CD4-positive, alpha-beta T cell (primary cell): ENCODE results near the gene SELP. TPM values are rescaled to one million over a fixed set of nuclear protein-coding genes. Genes with fewer than 3 reads are reported as not detected.
A peak's percentile ranks its signal among the peaks of the same experiment; 100 is the strongest.

Experiments used
- ATAC-seq: fragments of 200-7000 bp; cut with Tn5 transposase; one replicate; pipeline ENCODE4 v1.10.0; 2022; ENCODE audit warnings: mild to moderate bottlenecking; ENCODE audit not compliant: poor library complexity
- CTCF ChIA-PET: fragments of 350-600 bp; sonication (Branson Sonifier 250); formaldehyde crosslinking; loops from one replicate; lab custom pipeline; 2021; ENCODE audit warnings: antibody characterized with exemption, inconsistent platforms; lab: Charles Lee
- POLR2A ChIA-PET: fragments of 350-600 bp; sonication (Branson Sonifier 250); formaldehyde crosslinking; loops from one replicate; lab custom pipeline; 2021; ENCODE audit warnings: antibody characterized with exemption, inconsistent platforms; lab: Charles Lee
- DNase-seq, 14 experiments: peaks; one replicate each; pipeline ENCODE4 v3.0.0-alpha.2; 2013 to 2020; ENCODE audit warnings: mixed read lengths in 2 of 14
- H3K27ac ChIP-seq, 2 donors: one replicate each; pipeline versions ENCODE4 v1.5.1 to v1.7.0; 2013; ENCODE audit warnings: low read length in 2 of 2, low read depth in 1 of 2, mild to moderate bottlenecking in 1 of 2
- H3K27me3 ChIP-seq, 2 experiments: 1 replicate in 1 of 2; 2 replicates in 1 of 2; pipeline versions ENCODE4 v1.6.1 to v1.7.0; 2013; ENCODE audit warnings: low read length in 2 of 2, control low read depth in 1 of 2, mild to moderate bottlenecking in 1 of 2, moderate library complexity in 1 of 2; ENCODE audit not compliant: insufficient read depth in 2 of 2, control insufficient read depth in 1 of 2
- H3K36me3 ChIP-seq: one replicate; pipeline ENCODE4 v1.6.1; 2013; ENCODE audit warnings: low read length, control low read depth; ENCODE audit not compliant: insufficient read depth
- H3K4me1 ChIP-seq: one replicate; pipeline ENCODE4 v1.6.1; 2013; ENCODE audit warnings: low read length, control low read depth; ENCODE audit not compliant: insufficient read depth
- H3K4me3 ChIP-seq: one replicate; pipeline ENCODE4 v1.5.1; 2013; ENCODE audit warnings: mild to moderate bottlenecking, low read length, moderate library complexity
- H3K9me3 ChIP-seq, 2 experiments: 1 replicate in 1 of 2; 2 replicates in 1 of 2; pipeline versions ENCODE4 v1.6.1 to v1.7.0; 2013; ENCODE audit warnings: low read length in 2 of 2, mild to moderate bottlenecking in 2 of 2, control low read depth in 1 of 2, moderate library complexity in 1 of 2; ENCODE audit not compliant: control insufficient read depth in 1 of 2, insufficient read depth in 1 of 2
- H3K27ac Mint-ChIP-seq: one replicate; pipeline ENCODE4 v1.8.0; 2020; ENCODE audit warnings: mixed read lengths
- H3K27me3 Mint-ChIP-seq: one replicate; pipeline ENCODE4 v1.8.0; 2021; ENCODE audit warnings: mixed read lengths
- H3K36me3 Mint-ChIP-seq: one replicate; pipeline ENCODE4 v1.8.0; 2021; ENCODE audit warnings: low read depth, mixed read lengths
- H3K4me1 Mint-ChIP-seq: one replicate; pipeline ENCODE4 v1.8.0; 2021; ENCODE audit warnings: low read depth, mixed read lengths
- H3K4me3 Mint-ChIP-seq: one replicate; pipeline ENCODE4 v1.8.0; 2020; ENCODE audit warnings: mild to moderate bottlenecking, mixed read lengths
- H3K9me3 Mint-ChIP-seq: one replicate; pipeline ENCODE4 v1.8.0; 2020; ENCODE audit warnings: mixed read lengths
- intact Hi-C, 2 experiments: fragments of 100-400 bp; cut with DNase I in 1 of 2; cut with micrococcal nuclease in 1 of 2; formaldehyde crosslinking; loops; one replicate each; pipeline versions ENCODE4 v1.15.1 to v1.9.0; 2023 to 2025; cut with DNase I, micrococcal nuclease
- total RNA-seq, 174 experiments: library from RNA in 2 of 174; stranded (reverse) in 2 of 174; gene quantifications; one replicate each; pipeline ENCODE4 v1.2.3 and lab custom pipeline; 2021 to 2026
- TF ChIP-seq, protein P1 (sequence below): fragments of 200-600 bp; IDR thresholded peaks from one replicate; pipeline ENCODE4 v1.8.0; 2022; ENCODE audit warnings: antibody characterized with exemption, mild to moderate bottlenecking

Gene SELP
- total RNA-seq, 2 experiments from 2014 or later, result 1.3 to 1.4 TPM

DNA sequence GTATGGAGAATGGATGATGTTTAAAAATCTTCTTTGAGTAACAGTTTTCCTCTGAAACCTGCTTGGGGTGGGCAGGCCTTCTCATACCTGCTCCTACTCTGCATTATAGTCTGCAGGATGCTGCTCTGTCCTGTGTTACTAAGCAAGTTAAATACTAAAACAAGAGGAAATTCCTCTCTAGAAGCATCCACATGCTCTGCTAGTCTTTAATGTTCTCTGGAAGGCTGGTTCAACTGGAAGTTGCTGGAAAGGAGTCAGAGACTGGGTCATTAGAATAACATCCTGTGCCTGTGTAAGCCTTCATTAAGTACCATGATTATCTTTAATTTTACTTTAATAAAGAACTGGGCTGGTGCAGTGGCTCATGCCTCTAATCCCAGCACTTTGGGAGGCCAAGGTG is 5.8 kb downstream of the SELP start:
- Histone ChIP-seq H3K27ac (no peak overlapping the region), H3K4me1 (peaks cover 41% of the 10 kb centered on the region), H3K27me3 (no peaks in the 10 kb centered on the region), H3K9me3 (no peaks in the 10 kb centered on the region), H3K36me3 (no peaks in the 10 kb centered on the region), H3K4me3 (no peak overlapping the region)
- no peaks in the 10 kb centered on the region for H3K36me3 Mint-ChIP-seq
- DNase-seq (no peak), ATAC-seq (no peak)
- TF ChIP-seq, protein P1, sequence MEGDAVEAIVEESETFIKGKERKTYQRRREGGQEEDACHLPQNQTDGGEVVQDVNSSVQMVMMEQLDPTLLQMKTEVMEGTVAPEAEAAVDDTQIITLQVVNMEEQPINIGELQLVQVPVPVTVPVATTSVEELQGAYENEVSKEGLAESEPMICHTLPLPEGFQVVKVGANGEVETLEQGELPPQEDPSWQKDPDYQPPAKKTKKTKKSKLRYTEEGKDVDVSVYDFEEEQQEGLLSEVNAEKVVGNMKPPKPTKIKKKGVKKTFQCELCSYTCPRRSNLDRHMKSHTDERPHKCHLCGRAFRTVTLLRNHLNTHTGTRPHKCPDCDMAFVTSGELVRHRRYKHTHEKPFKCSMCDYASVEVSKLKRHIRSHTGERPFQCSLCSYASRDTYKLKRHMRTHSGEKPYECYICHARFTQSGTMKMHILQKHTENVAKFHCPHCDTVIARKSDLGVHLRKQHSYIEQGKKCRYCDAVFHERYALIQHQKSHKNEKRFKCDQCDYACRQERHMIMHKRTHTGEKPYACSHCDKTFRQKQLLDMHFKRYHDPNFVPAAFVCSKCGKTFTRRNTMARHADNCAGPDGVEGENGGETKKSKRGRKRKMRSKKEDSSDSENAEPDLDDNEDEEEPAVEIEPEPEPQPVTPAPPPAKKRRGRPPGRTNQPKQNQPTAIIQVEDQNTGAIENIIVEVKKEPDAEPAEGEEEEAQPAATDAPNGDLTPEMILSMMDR, result no peak
- peak overlapping the region; percentile 64 for H3K27ac Mint-ChIP-seq
- no peaks in the 10 kb centered on the region for H3K9me3 Mint-ChIP-seq
- intact Hi-C loops, result no loop called here
- ChIA-PET POLR2A (interaction anchor here (1.5 kb wide), 1 partner anchor 26 kb away, joined by 4 read pairs; no protein-coding TSS in a partner anchor), CTCF (no interaction called here)
- H3K4me1 Mint-ChIP-seq, result peaks cover 72% of the 10 kb centered on the region
- no peaks in the 10 kb centered on the region for H3K27me3 Mint-ChIP-seq
- H3K4me3 Mint-ChIP-seq, result no peak overlapping the region

DNA sequence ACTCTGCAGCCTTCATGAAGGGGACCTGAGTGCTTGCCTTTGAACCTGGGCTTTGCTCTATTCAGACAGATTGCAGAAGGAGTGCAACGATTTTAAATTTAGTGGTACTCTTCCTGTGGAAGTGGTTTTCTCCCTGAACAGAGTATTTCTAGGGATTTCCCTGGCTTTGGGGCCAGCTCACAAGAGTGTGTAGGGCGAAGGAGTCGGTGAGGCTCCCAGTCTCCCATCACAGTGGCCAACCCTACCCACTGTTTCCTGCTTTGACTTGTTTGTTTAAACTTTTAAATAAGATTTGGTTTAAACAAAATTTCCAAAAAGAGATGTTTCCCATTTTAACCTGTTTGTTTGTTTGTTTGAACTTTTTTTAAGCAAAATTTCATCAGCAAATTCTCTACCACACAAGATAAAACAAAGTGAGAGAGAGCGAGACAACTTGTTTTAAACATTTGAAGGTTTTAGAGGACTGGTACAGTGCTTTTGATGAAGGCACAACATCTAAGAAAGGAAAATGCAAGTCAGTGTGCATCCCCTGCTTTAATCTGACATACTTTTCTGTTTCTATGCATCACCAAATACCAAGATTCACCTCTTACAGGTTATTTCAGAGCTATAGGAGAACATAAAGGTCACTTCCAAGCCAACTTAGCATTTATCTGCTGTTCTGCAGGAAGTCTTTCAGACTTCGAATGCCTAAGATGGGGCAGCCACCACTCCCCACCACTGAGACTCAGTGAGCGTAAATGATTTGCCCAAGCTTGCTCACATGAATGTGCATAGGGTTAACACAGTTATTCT is 6.6 kb downstream of the SELP start:
- no peaks in the 10 kb centered on the region for H3K36me3 ChIP-seq
- H3K4me1 Mint-ChIP-seq, result peaks cover 65% of the 10 kb centered on the region
- H3K4me3 Mint-ChIP-seq, result no peak overlapping the region
- peak in 1 of 14 experiments; percentile 15 for DNase-seq
- H3K4me3 ChIP-seq, result no peak overlapping the region
- peaks cover 40% of the 10 kb centered on the region for H3K4me1 ChIP-seq
- H3K27ac ChIP-seq, result no peak overlapping the region
- H3K9me3 Mint-ChIP-seq, result no peaks in the 10 kb centered on the region
- no peaks in the 10 kb centered on the region for H3K27me3 ChIP-seq
- H3K9me3 ChIP-seq, result no peaks in the 10 kb centered on the region
- H3K27me3 Mint-ChIP-seq, result no peaks in the 10 kb centered on the region
- POLR2A ChIA-PET, result interaction anchor here (2.1 kb wide), 1 partner anchor 70 kb away, joined by 4 read pairs; no protein-coding TSS in a partner anchor
- peak overlapping the region; percentile 64 for H3K27ac Mint-ChIP-seq
- TF ChIP-seq, protein P1, result no peak
- intact Hi-C loops, result no loop called here
- CTCF ChIA-PET, result interaction anchor here (1.1 kb wide), 1 partner anchor 11 kb away, joined by 3 read pairs; no protein-coding TSS in a partner anchor
- ATAC-seq, result peak; percentile 41
- H3K36me3 Mint-ChIP-seq, result no peaks in the 10 kb centered on the region

DNA sequence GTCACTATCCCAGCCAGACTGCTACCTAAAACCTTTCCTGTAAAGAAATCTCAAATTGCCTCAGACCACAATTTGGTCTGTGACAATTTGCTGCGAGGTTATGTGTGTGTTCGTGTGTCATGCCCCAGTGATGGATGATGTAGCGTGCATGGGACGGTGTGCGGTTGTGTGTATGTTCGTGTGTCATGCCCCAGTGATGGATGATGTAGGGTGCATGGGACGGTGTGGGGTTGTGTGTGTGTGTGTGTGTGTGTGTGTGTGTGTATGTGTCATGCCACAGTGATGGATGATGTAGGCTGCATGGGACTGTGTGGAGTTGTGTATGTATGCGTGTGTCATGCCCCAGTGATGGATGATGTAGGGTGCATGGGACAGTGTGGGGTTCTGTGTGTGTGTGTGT is 9.4 kb downstream of the SELP start:
- no peaks in the 10 kb centered on the region for H3K27me3 Mint-ChIP-seq
- peaks cover 25% of the 10 kb centered on the region for H3K4me1 ChIP-seq
- no peaks in the 10 kb centered on the region for H3K36me3 Mint-ChIP-seq
- DNase-seq (no peak), ATAC-seq (no peak)
- no peaks in the 10 kb centered on the region for H3K36me3 ChIP-seq
- CTCF ChIA-PET, result no interaction called here
- H3K27ac ChIP-seq, result no peak overlapping the region
- POLR2A ChIA-PET, result interaction anchor here (0.6 kb wide), 1 partner anchor 76 kb away, joined by 4 read pairs; no protein-coding TSS in a partner anchor
- no peak overlapping the region for H3K4me3 ChIP-seq
- no peaks in the 10 kb centered on the region for H3K9me3 Mint-ChIP-seq
- no peak overlapping the region for H3K4me3 Mint-ChIP-seq
- TF ChIP-seq, protein P1, result no peak
- H3K27ac Mint-ChIP-seq, result no peak overlapping the region
- no peaks in the 10 kb centered on the region for H3K9me3 ChIP-seq
- H3K4me1 Mint-ChIP-seq, result peaks cover 57% of the 10 kb centered on the region
- H3K27me3 ChIP-seq, result no peaks in the 10 kb centered on the region
- intact Hi-C loops, result no loop called here
